HG03558 (cell line): ENCODE data around the gene ZEB1.
"Not testable (repeated sequence)": the region's sequence is repeated elsewhere in the genome, so short reads cannot be mapped to it uniquely, and the experiment has no call there.

Experiments used
- ATAC-seq: cut with Tn5 transposase; IDR thresholded peaks from one replicate; pipeline ENCODE4 v1.9.1; 2021; ENCODE audit warnings: moderate number of reproducible peaks; ENCODE audit not compliant: unreplicated experiment; ENCODE audit errors: extremely low read depth

The ZEB1 gene

DNA sequence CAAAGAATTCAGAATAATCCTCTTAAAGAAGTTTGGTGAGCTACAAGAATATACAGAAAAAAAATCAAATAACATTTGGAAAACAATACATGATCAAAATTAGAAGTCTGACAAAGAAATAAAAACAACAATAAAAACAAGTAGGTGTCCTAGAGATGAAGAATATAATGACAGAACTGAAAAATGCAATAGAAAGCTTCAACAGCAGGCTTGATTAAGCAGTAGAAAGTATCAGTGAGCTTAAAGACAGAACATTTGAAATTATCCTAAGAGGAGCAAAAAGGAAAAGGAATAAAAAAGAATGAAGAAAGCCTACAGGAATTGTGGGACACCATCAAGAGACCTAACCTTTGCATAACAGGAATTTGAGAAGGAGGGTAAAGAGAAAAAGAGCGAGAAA is 238.8 kb downstream of the ZEB1 start:
- ATAC-seq: no peak

DNA sequence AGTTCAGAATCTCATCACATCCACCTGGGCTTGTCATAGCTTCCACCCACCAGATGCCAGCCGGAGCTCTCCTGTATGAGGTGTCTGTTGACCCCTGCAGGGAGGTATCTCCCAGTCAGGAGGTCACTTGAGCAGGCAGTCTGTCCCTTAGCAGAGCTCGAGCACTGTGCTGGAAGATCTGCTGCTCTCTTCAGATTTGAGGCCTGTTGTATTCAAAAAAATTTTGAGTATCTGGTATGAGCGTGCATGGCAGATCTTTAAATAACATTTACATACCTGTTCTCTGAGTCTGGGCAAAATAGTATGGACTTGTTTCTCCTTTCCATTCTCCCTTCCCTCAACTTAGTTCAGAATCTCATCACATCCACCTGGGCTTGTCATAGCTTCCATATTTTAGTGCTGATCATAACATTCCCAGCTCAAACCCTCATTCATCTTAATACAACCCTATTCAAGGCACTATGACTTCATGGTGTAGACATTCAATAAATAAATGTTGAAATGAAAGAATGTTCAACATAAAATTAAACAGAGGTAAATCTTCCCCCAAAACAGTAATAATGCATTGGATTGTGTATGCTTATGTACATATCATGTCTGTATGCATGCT is 249.3 kb downstream of the ZEB1 start:
- not testable (repeated sequence) for ATAC-seq

DNA sequence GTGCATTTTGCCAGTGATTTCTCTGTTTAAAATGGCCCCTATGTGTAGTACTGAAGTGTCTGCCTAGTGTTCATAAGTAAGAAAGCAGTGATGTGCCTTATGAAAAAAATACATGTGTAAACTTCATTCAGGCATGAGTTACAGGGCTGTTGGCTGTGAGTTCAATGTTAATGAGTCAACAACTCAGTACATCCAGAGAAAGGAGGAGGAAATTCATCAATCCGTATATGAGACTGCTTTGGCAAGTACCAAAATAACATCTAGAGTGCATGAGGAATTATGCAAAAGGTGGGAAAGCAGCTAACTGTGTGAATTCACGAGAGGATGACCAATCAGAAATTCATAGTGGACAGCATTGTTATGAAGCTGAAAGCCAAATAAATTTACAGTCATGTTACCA is 255.6 kb downstream of the ZEB1 start:
- no peak for ATAC-seq

DNA sequence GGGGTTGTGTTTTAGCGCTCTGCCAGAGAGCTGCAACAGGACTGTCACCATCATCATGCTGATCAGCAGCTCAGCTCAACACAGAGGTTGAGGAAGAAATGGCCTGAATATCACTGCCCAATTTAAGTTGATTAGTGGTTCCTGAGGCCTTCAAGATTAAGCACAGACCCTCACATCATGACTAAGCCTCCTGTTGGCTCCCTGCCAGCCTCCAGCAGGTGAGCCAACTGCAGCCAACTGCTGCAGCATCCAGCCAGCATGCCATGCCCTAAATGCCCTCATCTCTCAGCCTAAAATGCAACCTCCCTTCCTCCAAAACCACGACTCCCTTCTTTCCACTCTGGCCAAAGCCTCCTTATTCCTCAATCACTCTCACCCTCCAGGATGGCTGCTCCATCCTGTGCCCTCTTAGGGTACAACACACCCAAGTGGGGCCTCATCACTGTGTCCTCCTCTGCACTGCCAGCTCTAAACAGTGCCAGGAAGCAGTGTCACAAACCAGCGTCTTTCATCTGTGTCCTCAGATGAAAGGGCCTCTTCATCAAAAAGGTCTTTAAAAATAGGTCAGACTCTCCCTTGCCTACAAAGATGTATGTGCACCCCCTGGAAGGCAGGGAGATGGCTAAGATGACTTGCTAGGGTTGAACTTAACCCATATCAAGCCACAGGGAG is 259.3 kb downstream of the ZEB1 start:
- ATAC-seq: no peak

DNA sequence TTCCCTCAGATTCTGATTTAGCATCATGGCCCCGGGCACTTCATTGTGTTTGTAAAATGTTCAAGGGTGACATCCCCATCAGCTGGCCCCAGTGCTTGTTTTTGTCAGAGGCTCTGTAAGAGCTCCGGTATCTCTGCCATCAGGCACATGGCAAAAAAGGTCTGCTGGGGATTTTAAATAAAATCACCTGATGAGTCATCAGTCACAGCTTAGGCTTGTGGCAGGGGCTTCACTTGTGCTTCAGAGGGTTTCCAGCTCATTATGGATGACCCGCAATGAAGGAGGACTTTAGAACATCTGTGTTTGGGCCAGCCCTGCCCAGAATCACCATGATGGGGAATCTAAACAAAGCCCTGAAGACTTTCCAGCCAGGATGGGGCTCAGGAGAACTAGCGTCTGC is 259.9 kb downstream of the ZEB1 start:
- no peak for ATAC-seq
